HG02571 (cell line): Measurements from ENCODE around the gene GPR78.

Experiments
- ATAC-seq: cut with Tn5 transposase; IDR thresholded peaks from one replicate; pipeline ENCODE4 v1.9.1; 2021; ENCODE audit warnings: mild to moderate bottlenecking, moderate library complexity; ENCODE audit not compliant: unreplicated experiment

GPR78 gene

GRCh38 chr4:8598391-8599090 is 18.3 kb downstream of the GPR78 start:
- ATAC-seq: no peak

GRCh38 chr4:8599091-8599460 is 18.9 kb downstream of the GPR78 start:
- no peak for ATAC-seq

GRCh38 chr4:8599657-8600056 is 19.5 kb downstream of the GPR78 start:
- no peak for ATAC-seq

GRCh38 chr4:8600266-8600665 is 20.1 kb downstream of the GPR78 start:
- no peak for ATAC-seq

DNA sequence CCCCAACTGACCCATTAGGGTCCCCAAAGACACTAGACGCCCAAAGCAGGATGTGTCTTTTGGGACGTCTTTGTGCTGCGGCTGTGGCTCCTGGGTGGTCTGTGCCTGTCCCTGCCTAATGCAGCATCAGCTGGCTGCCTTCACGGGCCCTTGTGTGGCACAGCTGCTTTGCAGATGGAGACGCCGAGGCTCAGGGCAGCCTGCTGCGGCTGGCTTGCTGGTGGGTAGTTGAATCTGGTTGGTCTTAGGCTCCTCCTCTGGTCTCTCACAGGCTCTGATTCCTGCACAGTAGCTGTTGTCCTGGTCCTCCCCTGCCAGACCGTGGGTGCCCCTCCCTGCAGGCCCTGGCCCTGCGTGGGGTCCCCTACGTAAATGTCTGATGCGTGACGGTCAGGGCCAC is 20.5 kb downstream of the GPR78 start:
- ATAC-seq: no peak

- no peak for ATAC-seq
Measured at GRCh38 chr4:8601086-8601485, 20.9 kb downstream of the GPR78 start.

DNA sequence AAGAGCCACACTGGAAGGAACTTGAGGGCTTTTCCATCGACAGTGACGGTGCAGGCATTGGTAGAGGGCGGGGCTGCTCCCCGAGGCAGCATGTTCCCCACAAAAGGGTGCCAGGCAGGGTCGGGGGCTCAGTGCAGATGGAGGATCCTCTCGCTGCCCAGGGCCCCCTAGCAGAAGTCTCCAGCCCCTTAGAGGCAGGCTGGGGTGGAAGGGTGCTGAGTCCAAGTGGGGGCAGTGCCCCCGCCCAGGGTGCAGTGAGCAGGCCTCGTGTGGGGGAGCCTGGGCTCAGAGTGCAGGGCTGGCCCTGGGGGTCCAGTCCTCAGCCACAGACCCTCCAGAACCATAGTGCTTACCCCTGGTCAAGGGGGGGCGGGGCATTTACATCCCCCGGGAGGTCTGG is 21.4 kb downstream of the GPR78 start:
- no peak for ATAC-seq

GRCh38 chr4:8602686-8603430 is 22.7 kb downstream of the GPR78 start:
- no peak for ATAC-seq

GRCh38 chr4:8603931-8604330 is 23.7 kb downstream of the GPR78 start:
- no peak for ATAC-seq

GRCh38 chr4:8605289-8605688 is 25.1 kb downstream of the GPR78 start:
- ATAC-seq: no peak

- ATAC-seq: no peak
Measured at GRCh38 chr4:8606476-8606875, 26.3 kb downstream of the GPR78 start.

- no peak for ATAC-seq
Measured at GRCh38 chr4:8606966-8607365, 26.8 kb downstream of the GPR78 start.

DNA sequence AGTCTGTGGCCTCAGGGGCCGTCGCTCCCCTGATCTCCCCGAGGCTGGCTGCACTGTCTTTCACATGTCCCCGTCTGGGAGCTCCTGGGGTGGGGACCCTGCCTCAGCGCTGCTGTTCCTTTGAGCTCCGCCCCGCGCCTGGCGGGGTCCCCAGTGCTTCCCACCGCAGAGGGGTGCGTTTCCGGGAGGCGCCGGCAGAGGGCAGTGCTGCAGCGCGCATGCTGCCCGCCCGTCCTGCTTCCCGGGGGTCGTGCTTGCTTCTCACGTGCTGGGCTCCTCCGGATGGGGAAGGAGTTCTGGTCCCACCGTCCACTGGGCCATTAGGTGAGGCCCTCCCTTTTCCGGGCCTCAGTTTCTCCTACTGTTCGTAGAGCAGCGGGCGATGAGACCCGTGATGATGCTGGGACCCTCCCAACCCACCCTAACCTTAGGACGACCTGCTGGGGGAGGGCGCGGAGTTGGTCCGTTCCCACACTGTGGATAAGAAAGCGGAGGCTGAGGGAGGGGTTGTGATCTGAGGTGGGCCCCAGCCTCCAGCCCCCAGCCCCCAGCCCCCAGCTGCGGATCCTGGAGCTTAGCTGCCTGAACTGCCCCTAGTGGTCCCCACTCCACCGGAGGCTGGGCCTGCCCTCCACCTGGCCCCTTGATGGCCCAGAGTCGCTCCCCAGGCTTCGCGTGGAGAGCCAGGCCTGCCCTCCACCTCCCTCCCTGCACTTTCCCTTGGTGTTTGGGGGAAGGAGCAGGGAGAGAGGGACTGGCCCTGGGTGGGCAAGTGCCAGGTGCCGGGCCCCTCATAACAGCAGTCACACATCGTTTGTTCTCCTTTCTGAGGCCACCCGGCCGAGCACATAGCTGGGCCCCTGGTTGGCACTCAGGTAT is 27.6 kb downstream of the GPR78 start:
- ATAC-seq: no peak

DNA sequence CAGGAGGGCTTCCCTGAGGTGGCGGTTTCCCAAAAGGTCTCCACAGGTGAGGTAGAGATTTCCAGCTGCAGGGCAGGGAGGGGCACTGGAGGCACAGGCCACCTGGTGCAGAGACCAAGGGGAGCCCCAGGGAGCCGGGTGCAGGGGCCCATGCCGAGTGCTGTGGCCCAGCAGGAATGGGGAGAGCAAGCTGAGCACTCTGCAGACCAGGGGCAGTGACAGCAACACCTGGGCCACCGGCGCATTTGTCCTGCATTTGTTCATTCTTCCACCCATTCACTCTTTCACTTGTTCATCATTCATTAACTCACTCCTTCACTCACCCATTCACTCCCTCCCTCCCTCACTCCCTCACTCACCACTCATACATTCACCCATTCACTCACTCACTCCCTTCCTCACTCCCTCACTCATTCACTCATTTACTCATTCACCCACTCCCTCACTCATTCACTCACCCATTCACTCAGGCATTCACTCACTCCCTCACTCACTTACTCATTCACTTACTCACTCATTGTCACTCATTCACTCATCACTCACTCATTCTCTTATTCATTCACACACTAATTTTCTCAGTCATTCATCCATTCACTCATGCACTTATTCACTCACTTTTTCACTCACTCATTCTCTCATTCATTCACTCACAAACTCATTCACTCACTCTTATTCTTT is 28.7 kb downstream of the GPR78 start:
- no peak for ATAC-seq

DNA sequence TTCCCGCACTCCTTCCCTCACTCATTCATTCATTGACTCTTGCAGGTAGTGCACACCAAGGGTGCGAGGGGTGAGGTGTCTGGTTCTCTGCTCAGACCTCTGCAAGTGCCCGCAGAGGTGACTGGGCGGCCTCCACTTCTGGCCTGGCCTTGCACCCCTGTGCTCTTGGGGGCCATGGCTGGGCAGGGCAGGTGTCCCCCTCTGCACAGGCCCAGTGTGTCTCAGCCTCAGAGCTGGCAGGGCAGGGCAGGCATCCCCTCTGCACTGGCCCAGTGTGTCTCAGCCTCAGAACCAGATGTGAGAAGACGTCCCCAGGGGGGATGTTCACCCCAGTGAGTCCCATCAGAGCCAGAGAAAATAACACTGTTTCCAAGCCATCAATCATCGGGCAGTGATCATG is 29.2 kb downstream of the GPR78 start:
- no peak for ATAC-seq

DNA sequence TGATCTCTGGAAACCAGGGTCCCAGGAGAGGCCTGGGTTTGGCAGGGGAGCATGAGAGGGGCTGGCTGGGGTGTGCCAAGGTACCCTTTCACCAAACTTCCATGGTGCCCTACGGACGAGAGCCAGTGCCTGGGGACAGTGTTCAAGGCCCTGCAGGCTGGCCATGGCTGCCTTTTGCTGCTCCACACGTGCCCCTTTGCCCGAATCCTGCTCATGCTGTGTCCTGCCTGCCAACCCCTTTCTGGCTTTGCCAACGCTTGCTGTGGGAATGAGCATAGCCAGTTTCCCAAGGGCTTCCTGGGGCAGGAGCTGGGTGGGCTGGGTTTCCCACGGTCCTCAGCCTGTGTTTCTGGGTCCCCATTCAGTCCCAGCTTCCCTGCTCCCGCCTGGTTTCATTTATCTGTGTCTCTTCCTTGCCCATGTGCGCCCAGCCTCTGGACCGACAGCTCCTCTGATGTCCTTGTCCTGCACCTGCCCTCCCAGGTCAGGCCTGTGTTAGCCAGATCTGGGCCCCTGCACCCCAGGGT is 29.7 kb downstream of the GPR78 start:
- no peak for ATAC-seq

GRCh38 chr4:8610858-8611616 is 30.8 kb downstream of the GPR78 start:
- ATAC-seq: no peak

GRCh38 chr4:8612646-8613045 is 32.5 kb downstream of the GPR78 start:
- no peak for ATAC-seq

DNA sequence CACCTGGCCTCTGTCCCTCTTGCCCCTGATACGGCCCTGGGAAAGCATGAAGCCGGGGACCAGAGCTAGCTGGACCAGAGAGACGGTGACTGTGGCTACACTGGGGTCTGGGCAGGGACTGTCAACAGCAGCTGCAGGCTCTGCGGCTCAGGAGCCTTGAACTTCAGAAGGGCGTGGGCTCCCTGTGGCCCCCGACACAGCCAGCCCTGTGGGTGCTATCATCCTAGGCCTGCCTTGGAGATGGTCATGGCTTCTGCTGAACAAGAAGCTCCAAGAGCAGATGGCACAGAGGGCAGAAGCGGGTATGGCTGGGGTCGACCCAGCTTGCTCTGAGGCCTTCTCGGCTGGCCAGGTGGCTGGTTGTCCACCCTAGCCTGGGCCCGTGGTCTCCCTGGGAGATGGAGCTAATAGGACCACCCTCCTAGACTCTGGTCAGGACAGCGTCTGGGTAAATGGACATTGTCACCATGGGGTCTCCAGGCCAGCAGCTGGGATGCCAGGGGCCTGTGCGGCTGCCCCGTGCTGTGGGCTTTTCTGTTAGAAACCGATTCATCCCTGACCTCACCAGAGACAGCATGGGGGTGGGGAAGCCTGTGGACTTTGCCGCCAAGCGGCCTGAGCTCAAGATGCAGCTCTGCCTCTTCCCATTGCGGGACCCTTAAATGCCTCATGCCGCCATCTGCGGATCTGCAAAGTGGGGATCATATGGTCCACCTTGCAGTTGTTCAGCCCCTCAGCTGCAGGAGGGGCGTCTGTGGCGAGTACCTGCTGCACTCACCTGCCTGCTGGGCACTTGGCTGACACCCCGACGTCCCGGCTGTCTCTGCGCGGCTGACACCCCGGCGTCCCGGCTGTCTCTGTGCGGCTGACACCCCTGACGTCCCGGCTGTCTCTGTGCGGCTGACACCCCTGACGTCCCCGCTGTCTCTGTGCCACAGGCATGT is 33.5 kb downstream of the GPR78 start:
- ATAC-seq: no peak
